GM12878 (cell line): ENCODE data around the gene RASGRP2.

Experiments
- EGR1 ChIP-seq, 2 experiments: IDR thresholded peaks; 1 replicate in 1 of 2; 2 replicates in 1 of 2; pipeline ENCODE4 v1.6.1; 2011 to 2012; ENCODE audit warnings: low read depth in 2 of 2, low read length in 2 of 2, borderline replicate concordance in 1 of 2, mild to moderate bottlenecking in 1 of 2, moderate library complexity in 1 of 2
- EP300 ChIP-seq, 2 experiments: fragments of 150-350 bp in 1 of 2; IDR thresholded peaks; 2 replicates each; pipeline ENCODE4 v1.6.1; 2011 to 2012; ENCODE audit warnings: low read depth in 2 of 2, low read length in 2 of 2, borderline replicate concordance in 1 of 2, improper control_type of control experiment in 1 of 2, inconsistent platforms in 1 of 2; ENCODE audit not compliant: control insufficient read depth in 1 of 2
- NR2C2 ChIP-seq: IDR thresholded peaks from 2 replicates; pipeline ENCODE4 v1.6.1; 2011; ENCODE audit warnings: borderline replicate concordance, low read depth; ENCODE audit not compliant: control insufficient read depth, insufficient read length
- NRF1 ChIP-seq: conservative IDR thresholded peaks from 2 replicates; pipeline ENCODE4 v1.6.1; 2011; ENCODE audit warnings: mild to moderate bottlenecking, low read depth, low read length, improper control_type of control experiment
- POLR2A ChIP-seq: IDR thresholded peaks from 2 replicates; pipeline ENCODE4 v1.6.1; 2011; ENCODE audit warnings: low read depth, mild to moderate bottlenecking, low read length
- POU2F2 ChIP-seq: IDR thresholded peaks from 3 replicates; pipeline ENCODE4 v1.6.1; 2011; ENCODE audit warnings: low read depth, mild to moderate bottlenecking, low read length, borderline replicate concordance
- TCF12 ChIP-seq: IDR thresholded peaks from 2 replicates; pipeline ENCODE4 v1.6.1; 2011; ENCODE audit warnings: low read depth, mild to moderate bottlenecking, low read length
- TF ChIP-seq, protein P1 (sequence below), 3 experiments: IDR thresholded peaks in 2 of 3; conservative IDR thresholded peaks in 1 of 3; 2 replicates each; pipeline ENCODE4 v1.5.1; 2011; ENCODE audit warnings: low read depth in 3 of 3, low read length in 3 of 3, mild to moderate bottlenecking in 3 of 3, control low read depth in 2 of 3, moderate library complexity in 2 of 3, inconsistent platforms in 1 of 3, mixed read lengths in 1 of 3; ENCODE audit not compliant: control insufficient read depth in 2 of 3, insufficient read depth in 1 of 3; ENCODE audit errors: extremely low read depth in 1 of 3
- TF ChIP-seq, protein P2 (sequence below): fragments of 450-650 bp; IDR thresholded peaks from 2 replicates; pipeline ENCODE4 v1.6.1; 2017; ENCODE audit warnings: antibody characterized with exemption, mild to moderate bottlenecking, moderate library complexity
- TF ChIP-seq, protein P3 (sequence below): fragments of 450-650 bp; formaldehyde crosslinking; IDR thresholded peaks from 2 replicates; pipeline ENCODE4 v1.5.0; 2022; ENCODE audit warnings: mild to moderate bottlenecking, missing genetic modification characterization
- TF ChIP-seq, protein P4 (sequence below): IDR thresholded peaks from 2 replicates; pipeline ENCODE4 v1.6.1; 2012; ENCODE audit warnings: mild to moderate bottlenecking, low read depth, low read length

DNA sequence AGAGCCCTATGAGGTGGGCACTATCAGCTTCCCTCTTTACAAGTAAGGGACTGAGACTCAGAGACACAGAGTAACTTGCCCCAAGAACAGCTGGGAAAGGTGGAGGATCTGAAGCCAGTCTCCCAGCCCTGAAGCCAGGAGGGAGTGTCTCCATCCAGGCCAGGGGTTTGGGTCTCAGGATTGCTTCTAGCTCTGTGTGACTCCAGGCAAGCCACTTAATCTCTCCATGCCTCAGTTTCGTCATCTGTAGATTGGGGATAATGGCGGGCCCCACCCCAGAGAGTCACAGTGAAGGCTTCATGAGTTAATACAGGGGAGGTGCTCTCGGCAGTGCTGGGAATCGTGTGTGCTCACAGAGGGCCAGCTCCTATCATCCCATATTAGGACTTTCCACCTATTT lies 48.5 kb upstream of the RASGRP2 start:
- TF ChIP-seq NRF1 (no peak), EP300 (IDR thresholded peaks at IDR 0.05; ENCODE audit: borderline replicate concordance in 1 of 2, control insufficient read depth in 1 of 2, low read depth in 2 of 2, low read length in 2 of 2) (no peak), EGR1 (IDR thresholded peaks at IDR 0.05; ENCODE audit: borderline replicate concordance in 1 of 2, low read depth in 2 of 2, low read length in 2 of 2) (no peak), POLR2A (no peak), NR2C2 (no peak), POU2F2 (no peak), TCF12 (no peak)
- TF ChIP-seq, protein P1, sequence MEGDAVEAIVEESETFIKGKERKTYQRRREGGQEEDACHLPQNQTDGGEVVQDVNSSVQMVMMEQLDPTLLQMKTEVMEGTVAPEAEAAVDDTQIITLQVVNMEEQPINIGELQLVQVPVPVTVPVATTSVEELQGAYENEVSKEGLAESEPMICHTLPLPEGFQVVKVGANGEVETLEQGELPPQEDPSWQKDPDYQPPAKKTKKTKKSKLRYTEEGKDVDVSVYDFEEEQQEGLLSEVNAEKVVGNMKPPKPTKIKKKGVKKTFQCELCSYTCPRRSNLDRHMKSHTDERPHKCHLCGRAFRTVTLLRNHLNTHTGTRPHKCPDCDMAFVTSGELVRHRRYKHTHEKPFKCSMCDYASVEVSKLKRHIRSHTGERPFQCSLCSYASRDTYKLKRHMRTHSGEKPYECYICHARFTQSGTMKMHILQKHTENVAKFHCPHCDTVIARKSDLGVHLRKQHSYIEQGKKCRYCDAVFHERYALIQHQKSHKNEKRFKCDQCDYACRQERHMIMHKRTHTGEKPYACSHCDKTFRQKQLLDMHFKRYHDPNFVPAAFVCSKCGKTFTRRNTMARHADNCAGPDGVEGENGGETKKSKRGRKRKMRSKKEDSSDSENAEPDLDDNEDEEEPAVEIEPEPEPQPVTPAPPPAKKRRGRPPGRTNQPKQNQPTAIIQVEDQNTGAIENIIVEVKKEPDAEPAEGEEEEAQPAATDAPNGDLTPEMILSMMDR (IDR thresholded peaks at IDR 0.05 in 2 of 3, conservative IDR thresholded peaks at IDR 0.05 in 1 of 3; ENCODE audit: control insufficient read depth in 2 of 3, extremely low read depth in 1 of 3, insufficient read depth in 1 of 3, low read depth in 3 of 3, low read length in 3 of 3), result no peak
- TF ChIP-seq, protein P2, sequence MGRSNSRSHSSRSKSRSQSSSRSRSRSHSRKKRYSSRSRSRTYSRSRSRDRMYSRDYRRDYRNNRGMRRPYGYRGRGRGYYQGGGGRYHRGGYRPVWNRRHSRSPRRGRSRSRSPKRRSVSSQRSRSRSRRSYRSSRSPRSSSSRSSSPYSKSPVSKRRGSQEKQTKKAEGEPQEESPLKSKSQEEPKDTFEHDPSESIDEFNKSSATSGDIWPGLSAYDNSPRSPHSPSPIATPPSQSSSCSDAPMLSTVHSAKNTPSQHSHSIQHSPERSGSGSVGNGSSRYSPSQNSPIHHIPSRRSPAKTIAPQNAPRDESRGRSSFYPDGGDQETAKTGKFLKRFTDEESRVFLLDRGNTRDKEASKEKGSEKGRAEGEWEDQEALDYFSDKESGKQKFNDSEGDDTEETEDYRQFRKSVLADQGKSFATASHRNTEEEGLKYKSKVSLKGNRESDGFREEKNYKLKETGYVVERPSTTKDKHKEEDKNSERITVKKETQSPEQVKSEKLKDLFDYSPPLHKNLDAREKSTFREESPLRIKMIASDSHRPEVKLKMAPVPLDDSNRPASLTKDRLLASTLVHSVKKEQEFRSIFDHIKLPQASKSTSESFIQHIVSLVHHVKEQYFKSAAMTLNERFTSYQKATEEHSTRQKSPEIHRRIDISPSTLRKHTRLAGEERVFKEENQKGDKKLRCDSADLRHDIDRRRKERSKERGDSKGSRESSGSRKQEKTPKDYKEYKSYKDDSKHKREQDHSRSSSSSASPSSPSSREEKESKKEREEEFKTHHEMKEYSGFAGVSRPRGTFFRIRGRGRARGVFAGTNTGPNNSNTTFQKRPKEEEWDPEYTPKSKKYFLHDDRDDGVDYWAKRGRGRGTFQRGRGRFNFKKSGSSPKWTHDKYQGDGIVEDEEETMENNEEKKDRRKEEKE, result no peak
- TF ChIP-seq, protein P3, sequence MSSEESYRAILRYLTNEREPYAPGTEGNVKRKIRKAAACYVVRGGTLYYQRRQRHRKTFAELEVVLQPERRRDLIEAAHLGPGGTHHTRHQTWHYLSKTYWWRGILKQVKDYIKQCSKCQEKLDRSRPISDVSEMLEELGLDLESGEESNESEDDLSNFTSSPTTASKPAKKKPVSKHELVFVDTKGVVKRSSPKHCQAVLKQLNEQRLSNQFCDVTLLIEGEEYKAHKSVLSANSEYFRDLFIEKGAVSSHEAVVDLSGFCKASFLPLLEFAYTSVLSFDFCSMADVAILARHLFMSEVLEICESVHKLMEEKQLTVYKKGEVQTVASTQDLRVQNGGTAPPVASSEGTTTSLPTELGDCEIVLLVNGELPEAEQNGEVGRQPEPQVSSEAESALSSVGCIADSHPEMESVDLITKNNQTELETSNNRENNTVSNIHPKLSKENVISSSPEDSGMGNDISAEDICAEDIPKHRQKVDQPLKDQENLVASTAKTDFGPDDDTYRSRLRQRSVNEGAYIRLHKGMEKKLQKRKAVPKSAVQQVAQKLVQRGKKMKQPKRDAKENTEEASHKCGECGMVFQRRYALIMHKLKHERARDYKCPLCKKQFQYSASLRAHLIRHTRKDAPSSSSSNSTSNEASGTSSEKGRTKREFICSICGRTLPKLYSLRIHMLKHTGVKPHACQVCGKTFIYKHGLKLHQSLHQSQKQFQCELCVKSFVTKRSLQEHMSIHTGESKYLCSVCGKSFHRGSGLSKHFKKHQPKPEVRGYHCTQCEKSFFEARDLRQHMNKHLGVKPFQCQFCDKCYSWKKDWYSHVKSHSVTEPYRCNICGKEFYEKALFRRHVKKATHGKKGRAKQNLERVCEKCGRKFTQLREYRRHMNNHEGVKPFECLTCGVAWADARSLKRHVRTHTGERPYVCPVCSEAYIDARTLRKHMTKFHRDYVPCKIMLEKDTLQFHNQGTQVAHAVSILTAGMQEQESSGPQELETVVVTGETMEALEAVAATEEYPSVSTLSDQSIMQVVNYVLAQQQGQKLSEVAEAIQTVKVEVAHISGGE (CRISPR knock-in tag), result no peak
- TF ChIP-seq, protein P4, sequence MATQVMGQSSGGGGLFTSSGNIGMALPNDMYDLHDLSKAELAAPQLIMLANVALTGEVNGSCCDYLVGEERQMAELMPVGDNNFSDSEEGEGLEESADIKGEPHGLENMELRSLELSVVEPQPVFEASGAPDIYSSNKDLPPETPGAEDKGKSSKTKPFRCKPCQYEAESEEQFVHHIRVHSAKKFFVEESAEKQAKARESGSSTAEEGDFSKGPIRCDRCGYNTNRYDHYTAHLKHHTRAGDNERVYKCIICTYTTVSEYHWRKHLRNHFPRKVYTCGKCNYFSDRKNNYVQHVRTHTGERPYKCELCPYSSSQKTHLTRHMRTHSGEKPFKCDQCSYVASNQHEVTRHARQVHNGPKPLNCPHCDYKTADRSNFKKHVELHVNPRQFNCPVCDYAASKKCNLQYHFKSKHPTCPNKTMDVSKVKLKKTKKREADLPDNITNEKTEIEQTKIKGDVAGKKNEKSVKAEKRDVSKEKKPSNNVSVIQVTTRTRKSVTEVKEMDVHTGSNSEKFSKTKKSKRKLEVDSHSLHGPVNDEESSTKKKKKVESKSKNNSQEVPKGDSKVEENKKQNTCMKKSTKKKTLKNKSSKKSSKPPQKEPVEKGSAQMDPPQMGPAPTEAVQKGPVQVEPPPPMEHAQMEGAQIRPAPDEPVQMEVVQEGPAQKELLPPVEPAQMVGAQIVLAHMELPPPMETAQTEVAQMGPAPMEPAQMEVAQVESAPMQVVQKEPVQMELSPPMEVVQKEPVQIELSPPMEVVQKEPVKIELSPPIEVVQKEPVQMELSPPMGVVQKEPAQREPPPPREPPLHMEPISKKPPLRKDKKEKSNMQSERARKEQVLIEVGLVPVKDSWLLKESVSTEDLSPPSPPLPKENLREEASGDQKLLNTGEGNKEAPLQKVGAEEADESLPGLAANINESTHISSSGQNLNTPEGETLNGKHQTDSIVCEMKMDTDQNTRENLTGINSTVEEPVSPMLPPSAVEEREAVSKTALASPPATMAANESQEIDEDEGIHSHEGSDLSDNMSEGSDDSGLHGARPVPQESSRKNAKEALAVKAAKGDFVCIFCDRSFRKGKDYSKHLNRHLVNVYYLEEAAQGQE, result no peak
